Large intestine (tissue), 12 donors: Measurements from ENCODE around the gene GJC2. TPM values are rescaled to one million over a fixed set of nuclear protein-coding genes. Genes with fewer than 3 reads are reported as not detected.
A peak's percentile ranks its signal among the peaks of the same experiment; 100 is the strongest.

Source experiments
- DNase-seq, 2 donors: peaks; one replicate each; pipeline versions ENCODE4 v3.0.0 to v3.0.0-alpha.2; 2013
- H3K27ac ChIP-seq: one replicate; pipeline ENCODE4 v1.5.1; 2013; ENCODE audit warnings: low read length
- H3K27me3 ChIP-seq: 2 replicates; pipeline ENCODE4 v1.6.1; 2013; ENCODE audit warnings: low read length; ENCODE audit not compliant: control insufficient read depth, insufficient read depth
- H3K36me3 ChIP-seq: 2 replicates; pipeline ENCODE4 v1.6.1; 2013; ENCODE audit warnings: low read length; ENCODE audit not compliant: control insufficient read depth, insufficient read depth
- H3K4me1 ChIP-seq: one replicate; pipeline ENCODE4 v1.6.1; 2013; ENCODE audit warnings: low read length; ENCODE audit not compliant: control insufficient read depth, insufficient read depth
- H3K4me3 ChIP-seq: one replicate; pipeline ENCODE4 v1.5.1; 2013; ENCODE audit warnings: low read length
- H3K9me3 ChIP-seq: one replicate; pipeline ENCODE4 v1.6.1; 2013; ENCODE audit warnings: mild to moderate bottlenecking, low read depth, low read length, moderate library complexity; ENCODE audit not compliant: control insufficient read depth
- WGBS: methylation state at CpG from one replicate; pipeline ENCODE4 v1.1.5; 2013; ENCODE audit warnings: low lambda C conversion rate; ENCODE audit not compliant: insufficient coverage; 5-methylcytosine and 5-hydroxymethylcytosine counted together
- long read RNA-seq, 11 donors: transcript quantifications; one replicate each; lab custom pipeline, GENCODE V29; 2026
- polyA plus RNA-seq: library from polyadenylated mRNA; unstranded; fragments of 120-200 nt; gene quantifications from one replicate; pipeline ENCODE4 v1.2.1, GENCODE V29; 2013

The GJC2 gene
- polyA plus RNA-seq: 7.2 TPM
- long read RNA-seq, donor 1: 0 reads
- long read RNA-seq, donor 2: 0 reads
- long read RNA-seq, donor 3: 0 reads
- long read RNA-seq, donor 4: 0 reads
- long read RNA-seq, donor 5, partial matches to known transcripts: 0 of 3 reads
- long read RNA-seq, donor 5, other reads (novel, unspliced or antisense): 0 of 3 reads
- long read RNA-seq, donor 6, transcript GJC2-201 (2 exons, 2,243 nt): major isoform, 6 of 6 reads
- long read RNA-seq, donor 6, partial matches to known transcripts: 0 of 6 reads
- long read RNA-seq, donor 6, other reads (novel, unspliced or antisense): 0 of 6 reads
- long read RNA-seq, donor 7, partial matches to known transcripts: 0 of 1 reads
- long read RNA-seq, donor 7, other reads (novel, unspliced or antisense): 0 of 1 reads
- long read RNA-seq, donor 8: 0 reads
- long read RNA-seq, donor 9, partial matches to known transcripts: 0 of 1 reads
- long read RNA-seq, donor 9, other reads (novel, unspliced or antisense): 0 of 1 reads
- long read RNA-seq, donor 10, partial matches to known transcripts: 0 of 4 reads
- long read RNA-seq, donor 10, other reads (novel, unspliced or antisense): 0 of 4 reads
- long read RNA-seq, donor 11: 0 reads

DNA sequence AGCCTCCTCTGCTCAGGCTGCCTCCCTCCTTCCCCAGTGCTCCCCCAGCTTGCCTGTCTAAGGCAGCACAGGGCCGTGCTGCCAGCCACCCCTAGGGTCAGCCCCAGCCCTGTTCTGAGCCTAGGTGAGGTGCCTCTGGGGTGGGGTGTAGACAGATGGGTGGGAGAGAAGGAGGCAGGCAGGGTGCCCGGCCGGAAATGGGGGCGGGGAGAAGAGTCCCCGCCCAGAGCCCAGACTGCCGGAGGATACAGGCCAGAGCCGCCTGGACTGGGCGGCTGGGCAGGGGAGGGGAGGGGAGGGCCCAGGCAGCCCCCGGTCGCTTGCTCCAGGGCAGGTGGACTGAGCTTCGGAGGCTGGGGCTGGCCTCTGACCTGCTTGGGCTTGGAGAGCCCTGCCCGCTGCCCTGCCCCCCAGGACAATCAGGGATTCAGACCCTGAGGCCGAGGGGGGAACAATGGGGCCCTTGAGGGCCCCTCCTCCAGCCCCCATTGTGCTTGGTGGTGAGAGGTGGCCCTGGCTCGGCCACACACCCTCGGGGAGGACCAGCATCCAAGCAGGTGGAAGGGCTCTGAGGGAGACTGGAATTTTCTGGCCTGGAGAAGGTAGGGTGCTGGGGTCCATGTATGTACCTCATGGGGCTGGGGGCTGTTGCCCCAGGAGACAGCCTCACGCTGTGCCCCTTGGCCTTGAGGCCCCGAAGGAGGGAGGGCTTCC, at the start of gene GJC2:
Gene GJC2 (plus strand): TSS at position 525 of the 714 bp plus-strand sequence. CDS start 7,829 bp downstream, outside the sequence.
- H3K9me3 ChIP-seq: no peaks in the 10 kb centered on the region
- DNase-seq: peak in 1 of 2 donors; percentile 70
- H3K4me3 ChIP-seq: peak within 1 kb of the TSS; percentile 10
- H3K4me1 ChIP-seq: peaks cover 51% of the 10 kb centered on the region
- WGBS: no CpG with 5 or more reads among the region's 17 CpGs
- peaks cover 33% of the 10 kb centered on the region for H3K36me3 ChIP-seq
- peak within 1 kb of the TSS; percentile 77 for H3K27ac ChIP-seq
- no peaks in the 10 kb centered on the region for H3K27me3 ChIP-seq

- Histone ChIP-seq H3K9me3 (no peaks in the 10 kb centered on the region), H3K36me3 (peaks cover 60% of the 10 kb centered on the region), H3K4me3 (no peak overlapping the region), H3K27me3 (no peaks in the 10 kb centered on the region), H3K27ac (no peak overlapping the region), H3K4me1 (peaks cover 13% of the 10 kb centered on the region)
- DNase-seq: no peak
- no CpG with 5 or more reads among the region's 12 CpGs for WGBS
Observed at GRCh38 chr1:228100822-228101613, 48.7 kb upstream of the GJC2 start.

- Histone ChIP-seq H3K9me3 (no peaks in the 10 kb centered on the region), H3K36me3 (peaks cover 60% of the 10 kb centered on the region), H3K4me1 (peaks cover 13% of the 10 kb centered on the region), H3K4me3 (peak overlapping the region; percentile 94), H3K27ac (no peak overlapping the region), H3K27me3 (no peaks in the 10 kb centered on the region)
- DNase-seq: no peak
- no CpG with 5 or more reads among the region's 15 CpGs for WGBS
Observed at GRCh38 chr1:228101614-228101993, 48.1 kb upstream of the GJC2 start.

DNA sequence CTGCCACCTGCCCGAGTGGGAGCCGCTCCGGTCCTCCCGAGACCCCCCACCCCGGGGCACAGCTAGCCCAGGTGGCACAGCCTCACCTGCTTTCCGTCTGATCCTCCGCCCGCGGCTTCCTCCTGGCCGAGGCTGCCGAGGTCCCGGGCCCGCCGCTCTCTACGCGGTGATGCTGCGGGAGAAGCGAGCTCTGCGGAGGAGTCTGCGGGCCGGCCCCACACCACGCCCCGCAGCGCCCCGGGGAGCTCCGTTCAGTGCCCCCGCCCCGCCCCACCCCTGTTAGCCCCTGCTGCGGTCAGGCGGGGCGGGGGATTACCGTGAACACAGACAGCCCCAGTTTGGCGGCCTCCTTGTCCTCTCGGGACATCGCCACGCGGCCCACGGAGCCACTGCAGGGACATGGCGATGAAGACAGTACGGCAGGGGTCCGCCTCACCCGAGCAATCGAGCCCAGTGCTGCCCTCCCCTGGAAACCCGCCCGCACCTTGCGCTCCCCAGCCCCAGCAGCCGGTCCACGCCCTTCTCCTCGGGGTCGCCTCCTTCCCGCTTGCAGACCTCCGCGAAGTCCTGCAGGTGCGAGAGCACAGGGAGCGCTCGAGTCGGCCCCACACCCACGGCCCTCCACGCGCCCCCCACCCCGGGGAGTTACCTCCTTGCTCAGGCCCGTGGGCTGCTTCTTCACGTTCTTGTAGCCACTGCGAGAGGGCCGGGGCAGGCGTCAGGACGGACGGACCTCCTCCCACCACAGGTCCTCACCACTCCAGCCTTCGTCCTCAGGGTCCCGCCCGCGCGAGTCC, 47.5 kb upstream of the GJC2 start:
- DNase-seq: peak in 1 of 2 donors; percentile 68
- Histone ChIP-seq H3K27me3 (no peaks in the 10 kb centered on the region), H3K36me3 (peaks cover 57% of the 10 kb centered on the region), H3K4me3 (peak overlapping the region; percentile 94), H3K4me1 (peaks cover 13% of the 10 kb centered on the region), H3K9me3 (no peaks in the 10 kb centered on the region), H3K27ac (no peak overlapping the region)
- WGBS: no CpG with 5 or more reads among the region's 73 CpGs

DNA sequence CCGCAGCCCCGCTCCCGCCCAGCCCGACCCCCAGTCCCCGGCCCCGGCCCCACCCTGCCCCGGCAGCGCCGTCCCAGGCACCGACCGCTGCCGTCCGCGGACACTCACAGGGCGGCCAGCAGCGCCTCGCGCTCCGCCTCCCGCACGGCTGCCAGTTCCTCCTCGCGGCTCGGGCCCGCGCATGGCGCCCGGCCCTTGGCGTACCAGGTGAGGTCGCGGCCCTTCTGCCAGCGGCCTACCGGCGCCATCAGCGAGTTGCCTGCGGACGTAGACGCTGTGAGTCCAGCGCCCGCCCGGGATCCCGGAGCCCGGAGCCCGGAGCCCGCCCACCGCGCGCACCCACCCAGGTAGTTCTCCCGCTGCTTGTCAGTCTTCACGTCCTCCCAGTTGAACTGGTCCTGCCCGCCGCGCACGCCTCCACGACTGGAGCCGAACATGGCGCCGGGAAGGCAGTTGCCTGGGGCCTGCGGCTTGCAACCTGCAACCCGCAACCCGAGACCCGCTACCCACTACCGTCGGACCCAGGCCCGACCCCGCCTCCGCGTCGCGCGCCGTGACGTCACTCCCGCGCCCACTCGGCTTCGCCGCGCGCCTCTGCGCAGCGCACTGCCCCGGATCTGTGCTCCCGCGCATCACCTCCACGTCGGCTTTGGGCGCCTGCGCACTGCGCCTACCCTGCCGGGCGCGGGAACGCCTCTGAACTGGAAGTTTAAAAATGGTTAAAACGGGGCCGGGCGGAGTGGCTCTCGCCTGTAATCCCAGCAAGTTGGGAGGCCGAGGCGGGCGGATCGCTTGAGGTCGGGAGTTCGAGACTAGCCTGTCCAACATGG, 46.7 kb upstream of the GJC2 start, which contains the start of gene C1orf35:
Gene C1orf35 (minus strand): TSS at position 535 of the 830 bp plus-strand sequence. CDS start 98 bp downstream, at position 437.
- Histone ChIP-seq H3K36me3 (peaks cover 55% of the 10 kb centered on the region), H3K4me3 (peak within 1 kb of the TSS; percentile 94), H3K27me3 (no peaks in the 10 kb centered on the region), H3K9me3 (no peaks in the 10 kb centered on the region), H3K27ac (peak within 1 kb of the TSS; percentile 96), H3K4me1 (peaks cover 14% of the 10 kb centered on the region)
- DNase-seq: peak; percentile 93 to 94
- no CpG with 5 or more reads among the region's 104 CpGs for WGBS

GRCh38 chr1:228104526-228105269, 45.0 kb upstream of the GJC2 start:
- Histone ChIP-seq H3K9me3 (peaks cover 4% of the 10 kb centered on the region), H3K4me3 (no peak overlapping the region), H3K36me3 (peaks cover 38% of the 10 kb centered on the region), H3K4me1 (peaks cover 19% of the 10 kb centered on the region), H3K27me3 (no peaks in the 10 kb centered on the region), H3K27ac (no peak overlapping the region)
- no CpG with 5 or more reads among the region's 7 CpGs for WGBS
- no peak for DNase-seq

- peaks cover 31% of the 10 kb centered on the region for H3K36me3 ChIP-seq
- no peaks in the 10 kb centered on the region for H3K27me3 ChIP-seq
- H3K27ac ChIP-seq: no peak overlapping the region
- no peak for DNase-seq
- H3K4me3 ChIP-seq: no peak overlapping the region
- peaks cover 24% of the 10 kb centered on the region for H3K4me1 ChIP-seq
- no CpG with 5 or more reads among the region's 9 CpGs for WGBS
- H3K9me3 ChIP-seq: peaks cover 4% of the 10 kb centered on the region
Observed at GRCh38 chr1:228105270-228105995, 44.3 kb upstream of the GJC2 start.
